HL-60 (cell line): ENCODE results near the gene CACNA2D3.

Experiments used
- CTCF ChIP-seq: IDR thresholded peaks from one replicate; pipeline ENCODE4 v1.5.1; 2011; ENCODE audit warnings: low read length, control low read depth, inconsistent platforms; ENCODE audit not compliant: insufficient read depth
- GABPA ChIP-seq: IDR thresholded peaks from 2 replicates; pipeline ENCODE4 v1.6.1; 2012; ENCODE audit warnings: low read depth
- POLR2AphosphoS5 ChIP-seq: IDR thresholded peaks from 2 replicates; pipeline ENCODE4 v1.6.1; 2012; ENCODE audit warnings: low read depth

GRCh38 chr3:54793171-54793570, 670.8 kb downstream of the CACNA2D3 start:
- no peak for TF ChIP-seq CTCF
- TF ChIP-seq POLR2AphosphoS5: no peak
- no peak for TF ChIP-seq GABPA
